SK-N-MC (cell line): ENCODE measurements around the gene TBC1D19.

Source experiments
- DNase-seq: peaks from one replicate; pipeline ENCODE4 v3.0.0-alpha.2; 2011; ENCODE audit warnings: low read depth, low spot score
- H3K27ac ChIP-seq: fragments of 200-600 bp; sonication (generic); 2 replicates; pipeline ENCODE4 v1.5.1; 2016; ENCODE audit warnings: mixed run types
- H3K36me3 ChIP-seq: fragments of 200-600 bp; sonication (generic); 2 replicates; pipeline ENCODE4 v1.6.1; 2017; ENCODE audit warnings: antibody characterized with exemption, low read length, mixed read lengths; ENCODE audit not compliant: insufficient read depth
- H3K4me3 ChIP-seq: fragments of 200-600 bp; sonication (generic); 2 replicates; pipeline ENCODE4 v1.5.1; 2016
- H3K9ac ChIP-seq: fragments of 200-600 bp; sonication (generic); 2 replicates; pipeline ENCODE4 v1.8.0; 2017; ENCODE audit warnings: mixed run types, mixed read lengths; ENCODE audit not compliant: insufficient read length
- H3K9me3 ChIP-seq: fragments of 200-600 bp; sonication (generic); 2 replicates; pipeline ENCODE4 v1.6.1; 2017; ENCODE audit warnings: low read depth, mild to moderate bottlenecking, antibody characterized with exemption, low read length, moderate library complexity, mixed read lengths
- EZH2 ChIP-seq: fragments of 200-600 bp; sonication (generic); IDR thresholded peaks from one replicate; pipeline ENCODE4 v1.6.1; 2017; ENCODE audit warnings: antibody characterized with exemption
- FOXP2 ChIP-seq: optimal IDR thresholded peaks from 2 replicates; pipeline ENCODE3; 2011; ENCODE audit warnings: mild to moderate bottlenecking, moderate library complexity; ENCODE audit not compliant: insufficient read depth; ENCODE audit errors: extremely low read length, control extremely low read depth
- POLR2AphosphoS5 ChIP-seq: IDR thresholded peaks from 2 replicates; pipeline ENCODE4 v1.6.1; 2012; ENCODE audit warnings: mild to moderate bottlenecking, low read depth, low read length, borderline replicate concordance

The TBC1D19 gene

DNA sequence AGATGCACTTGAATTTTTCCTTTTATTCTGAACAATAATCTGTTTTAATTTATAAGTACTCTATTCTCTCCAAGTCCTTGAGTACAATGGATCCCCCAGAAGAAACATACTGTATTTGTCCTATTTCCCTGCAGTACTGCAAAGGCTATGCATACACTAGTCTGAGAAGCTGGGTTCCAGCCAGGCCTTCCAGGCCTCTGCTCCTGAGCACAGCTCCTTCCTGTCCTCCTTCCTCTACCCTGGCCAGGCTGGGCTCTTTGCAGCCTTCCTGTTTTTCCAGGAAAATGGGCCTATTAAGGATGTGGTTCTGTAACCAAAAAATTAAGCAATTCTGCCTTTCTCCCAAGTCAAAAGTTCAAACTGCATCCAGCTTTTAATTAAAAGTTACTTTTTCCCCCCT is 208.8 kb downstream of the TBC1D19 start:
- no peak overlapping the region for H3K27ac ChIP-seq
- no peak overlapping the region for H3K9ac ChIP-seq
- no peak for DNase-seq
- no peak overlapping the region for H3K4me3 ChIP-seq
- H3K9me3 ChIP-seq = no peaks in the 10 kb centered on the region
- no peak for TF ChIP-seq FOXP2
- no peak for TF ChIP-seq EZH2
- TF ChIP-seq POLR2AphosphoS5 = no peak
- H3K36me3 ChIP-seq = no peaks in the 10 kb centered on the region

GRCh38 chr4:26793735-26794134 is 209.9 kb downstream of the TBC1D19 start:
- Histone ChIP-seq H3K27ac (no peak overlapping the region), H3K4me3 (no peak overlapping the region), H3K9ac (no peak overlapping the region), H3K9me3 (no peaks in the 10 kb centered on the region), H3K36me3 (no peaks in the 10 kb centered on the region)
- no peak for TF ChIP-seq EZH2
- no peak for TF ChIP-seq POLR2AphosphoS5
- TF ChIP-seq FOXP2 = no peak
- DNase-seq = no peak

DNA sequence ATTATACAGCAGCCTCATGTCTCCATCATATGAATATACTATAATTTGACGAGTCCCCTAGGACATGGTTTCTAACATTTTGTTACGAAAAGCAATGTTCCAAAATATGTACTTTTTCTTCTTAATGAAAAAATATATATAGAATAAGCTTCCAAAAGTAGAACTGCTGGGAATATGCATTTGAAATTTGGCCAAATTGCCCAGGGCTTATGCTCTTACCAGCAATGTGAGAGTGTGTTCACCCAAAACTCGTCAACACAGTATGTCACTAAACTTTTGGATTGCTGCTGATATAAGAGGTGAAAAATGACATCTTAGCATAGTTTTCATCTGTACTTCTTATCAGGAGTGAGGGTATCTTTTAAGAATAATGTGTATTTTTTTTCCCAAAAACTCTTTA is 212.2 kb downstream of the TBC1D19 start:
- Histone ChIP-seq H3K9ac (no peak overlapping the region), H3K36me3 (no peaks in the 10 kb centered on the region), H3K4me3 (no peak overlapping the region), H3K27ac (no peak overlapping the region), H3K9me3 (no peaks in the 10 kb centered on the region)
- no peak for TF ChIP-seq EZH2
- no peak for TF ChIP-seq FOXP2
- TF ChIP-seq POLR2AphosphoS5 = no peak
- DNase-seq = no peak

DNA sequence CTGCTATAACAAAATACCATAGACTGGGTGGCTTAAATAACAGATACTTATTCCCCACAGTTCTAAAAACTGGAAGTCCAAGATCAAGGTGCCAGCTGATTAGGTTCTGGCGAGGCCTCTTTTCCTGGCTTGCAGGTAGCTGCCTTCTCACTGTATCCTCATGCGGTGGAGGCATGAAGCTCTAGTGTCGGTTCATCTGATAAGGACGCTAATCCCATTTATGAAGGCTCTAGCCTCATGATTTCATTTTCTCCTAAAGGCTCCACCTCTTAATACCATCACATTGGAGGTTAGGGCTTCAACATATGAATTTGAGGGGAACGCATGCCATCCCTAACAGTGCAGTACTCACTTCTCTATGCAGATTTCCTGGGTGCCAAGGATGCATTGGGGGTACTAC is 218.9 kb downstream of the TBC1D19 start:
- Histone ChIP-seq H3K9ac (no peak overlapping the region), H3K27ac (no peak overlapping the region), H3K36me3 (no peaks in the 10 kb centered on the region), H3K9me3 (no peaks in the 10 kb centered on the region), H3K4me3 (no peak overlapping the region)
- TF ChIP-seq EZH2 (no peak), POLR2AphosphoS5 (no peak), FOXP2 (no peak)
- DNase-seq = no peak

GRCh38 chr4:26803211-26803861 is 219.5 kb downstream of the TBC1D19 start:
- TF ChIP-seq FOXP2 = no peak
- TF ChIP-seq POLR2AphosphoS5 = no peak
- TF ChIP-seq EZH2 = no peak
- H3K9ac ChIP-seq = no peak overlapping the region
- no peak for DNase-seq

GRCh38 chr4:26804451-26804850 is 220.6 kb downstream of the TBC1D19 start:
- Histone ChIP-seq H3K27ac (no peak overlapping the region), H3K36me3 (no peaks in the 10 kb centered on the region), H3K4me3 (no peak overlapping the region), H3K9ac (no peak overlapping the region), H3K9me3 (no peaks in the 10 kb centered on the region)
- DNase-seq = no peak
- TF ChIP-seq EZH2 (no peak), POLR2AphosphoS5 (no peak), FOXP2 (no peak)

More at GRCh38 chr4:26803211-26803861, 219.5 kb downstream of the TBC1D19 start:
- Histone ChIP-seq H3K27ac (no peak overlapping the region), H3K9me3 (no peaks in the 10 kb centered on the region), H3K4me3 (no peak overlapping the region), H3K36me3 (no peaks in the 10 kb centered on the region)

- Histone ChIP-seq H3K27ac (no peak overlapping the region), H3K9me3 (no peaks in the 10 kb centered on the region), H3K4me3 (no peak overlapping the region), H3K9ac (no peak overlapping the region), H3K36me3 (no peaks in the 10 kb centered on the region)
- DNase-seq = no peak
- TF ChIP-seq FOXP2 = no peak
- no peak for TF ChIP-seq POLR2AphosphoS5
- TF ChIP-seq EZH2 = no peak
Measured at GRCh38 chr4:26804925-26805324, 221.0 kb downstream of the TBC1D19 start.
